Activated CD8-positive, alpha-beta memory T cell treated with anti-CD3 and anti-CD28 coated beads for 1 hour (primary cell): Measurements from ENCODE around the gene ATP2C2.
"Not testable (repeated sequence)": the region's sequence is repeated elsewhere in the genome, so short reads cannot be mapped to it uniquely, and the experiment has no call there.

Experiments
- DNase-seq, 2 donors: peaks; one replicate each; pipeline ENCODE4 v3.0.0-alpha.2; 2020; ENCODE audit warnings: low read depth in 1 of 2; ENCODE audit errors: extremely low read depth in 1 of 2

Gene ATP2C2

GRCh38 chr16:84391151-84392030 lies 23.1 kb downstream of the ATP2C2 start:
- no peak for DNase-seq

GRCh38 chr16:84392031-84392360 lies 23.7 kb downstream of the ATP2C2 start:
- no peak for DNase-seq

- not testable (repeated sequence) for DNase-seq
Observed at GRCh38 chr16:84396082-84396481, 27.7 kb downstream of the ATP2C2 start.

- no peak for DNase-seq
Observed at GRCh38 chr16:84396537-84397008, 28.2 kb downstream of the ATP2C2 start.

- no peak for DNase-seq
Observed at GRCh38 chr16:84397090-84397489, 28.8 kb downstream of the ATP2C2 start.

- no peak for DNase-seq
Observed at GRCh38 chr16:84398701-84399100, 30.4 kb downstream of the ATP2C2 start.

GRCh38 chr16:84399912-84400311 lies 31.6 kb downstream of the ATP2C2 start:
- DNase-seq: not testable (repeated sequence)

GRCh38 chr16:84403435-84403834 lies 35.1 kb downstream of the ATP2C2 start:
- DNase-seq: not testable (repeated sequence)

- DNase-seq: no peak
Observed at GRCh38 chr16:84404324-84404723, 36.0 kb downstream of the ATP2C2 start.

- DNase-seq: no peak
Observed at GRCh38 chr16:84404936-84405639, 36.8 kb downstream of the ATP2C2 start.

- no peak for DNase-seq
Observed at GRCh38 chr16:84406006-84406963, 37.9 kb downstream of the ATP2C2 start.

- no peak for DNase-seq
Observed at GRCh38 chr16:84407588-84408313, 39.4 kb downstream of the ATP2C2 start.

GRCh38 chr16:84408314-84408690 lies 40.0 kb downstream of the ATP2C2 start:
- DNase-seq: no peak

- DNase-seq: no peak
Observed at GRCh38 chr16:84408856-84409255, 40.5 kb downstream of the ATP2C2 start.

- DNase-seq: no peak
Observed at GRCh38 chr16:84410361-84411138, 42.2 kb downstream of the ATP2C2 start.

GRCh38 chr16:84411768-84412167 lies 43.4 kb downstream of the ATP2C2 start:
- no peak for DNase-seq

- no peak for DNase-seq
Observed at GRCh38 chr16:84412262-84412661, 43.9 kb downstream of the ATP2C2 start.

GRCh38 chr16:84413244-84414004 lies 45.1 kb downstream of the ATP2C2 start:
- no peak for DNase-seq

GRCh38 chr16:84414789-84415326 lies 46.5 kb downstream of the ATP2C2 start:
- DNase-seq: no peak
